Fibroblast of peridontal ligament (primary cell): ENCODE data around the gene PHF20.
A peak's percentile ranks its signal among the peaks of the same experiment; 100 is the strongest.
"Not testable (repeated sequence)": the region's sequence is repeated elsewhere in the genome, so short reads cannot be mapped to it uniquely, and the experiment has no call there.

Experiments
- DNase-seq: peaks from one replicate; pipeline ENCODE4 v3.0.0-alpha.2; 2010; ENCODE audit errors: extremely low read depth

PHF20 gene

DNA sequence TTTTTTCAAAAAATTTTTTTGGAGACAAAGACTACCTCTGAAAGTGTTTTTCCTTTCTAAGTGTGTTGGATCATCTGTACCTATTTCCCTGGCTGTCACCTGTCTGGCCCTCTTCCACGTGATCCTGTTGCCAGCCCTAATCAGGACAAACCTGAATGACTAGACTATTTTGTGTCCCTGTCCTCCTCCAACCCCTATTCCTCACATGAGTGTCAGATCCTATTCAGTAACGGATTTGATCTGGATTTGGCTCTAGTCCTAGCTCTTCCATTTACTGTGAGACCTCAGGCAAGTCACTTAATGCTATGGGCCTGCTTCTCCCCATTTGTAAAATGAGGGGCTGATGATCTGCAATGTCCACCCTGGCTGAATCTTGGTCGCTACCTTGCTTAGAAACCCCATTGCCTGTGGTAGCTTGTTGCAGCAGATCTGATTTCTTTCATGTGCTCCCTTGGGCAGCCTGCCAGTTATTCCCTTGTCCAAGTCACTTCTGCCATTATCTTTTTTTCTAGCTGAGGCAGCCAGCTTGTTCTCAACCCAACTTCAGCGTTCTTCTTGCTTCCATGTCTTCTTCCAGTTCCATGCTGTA lies 4.8 kb downstream of the PHF20 start:
- DNase-seq = peak; percentile 58

DNA sequence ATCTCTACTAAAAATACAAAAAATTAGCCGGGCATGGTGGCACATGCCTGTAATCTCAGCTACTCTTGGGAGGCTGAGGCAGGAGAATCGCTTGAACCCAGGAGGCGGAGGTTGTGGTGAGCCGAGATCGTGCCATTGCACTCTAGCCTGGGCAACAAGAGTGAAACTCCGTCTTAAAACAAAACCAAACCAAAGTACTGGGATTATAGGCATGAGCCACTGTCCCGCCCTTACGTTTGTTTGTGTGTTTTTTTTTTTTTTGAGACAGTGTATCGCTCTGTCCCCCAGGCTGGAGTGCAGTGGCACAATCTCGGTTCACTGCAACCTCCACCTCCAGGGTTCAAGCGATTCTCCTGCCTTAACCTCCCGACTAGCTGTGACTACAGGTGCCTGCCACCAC lies 12.0 kb downstream of the PHF20 start:
- DNase-seq = not testable (repeated sequence)

DNA sequence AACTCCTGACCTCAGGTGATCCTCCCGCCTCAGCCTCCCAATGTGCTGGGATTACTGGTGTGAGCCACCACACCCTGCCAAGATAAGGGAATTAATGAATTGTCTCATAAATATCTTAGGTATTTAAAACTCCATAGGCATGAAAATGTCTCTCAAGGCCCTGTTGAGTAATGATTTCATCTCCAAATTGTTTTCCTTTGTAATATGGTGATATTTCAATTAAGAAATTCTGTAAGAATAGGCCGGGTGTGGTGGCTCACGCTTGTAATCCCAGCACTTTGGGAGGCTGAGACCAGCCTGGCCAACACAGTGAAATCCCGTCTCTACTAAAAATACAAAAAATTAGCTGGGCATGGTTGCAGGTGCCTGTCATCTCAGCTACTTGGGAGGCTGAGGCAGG lies 13.7 kb downstream of the PHF20 start:
- DNase-seq = not testable (repeated sequence)

DNA sequence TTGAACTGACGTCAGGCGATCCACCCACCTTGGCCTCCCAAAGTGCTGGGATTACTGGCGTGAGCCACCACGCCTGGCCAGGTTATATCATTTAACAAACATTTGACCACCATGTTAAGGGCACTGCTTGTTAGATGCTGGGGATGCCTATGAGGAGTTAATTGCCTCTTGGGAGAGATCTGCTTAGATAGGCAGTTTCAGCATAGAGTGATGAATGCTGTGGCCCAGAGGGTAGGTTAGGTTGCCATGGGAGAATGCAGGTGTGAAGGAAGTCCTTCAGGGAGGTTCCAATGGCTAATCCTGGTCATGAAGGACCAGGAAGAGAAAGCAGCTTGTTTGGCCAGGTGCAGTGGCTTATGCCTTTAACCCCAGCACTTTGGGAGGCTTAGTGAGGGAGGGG lies 17.0 kb downstream of the PHF20 start:
- DNase-seq = no peak

DNA sequence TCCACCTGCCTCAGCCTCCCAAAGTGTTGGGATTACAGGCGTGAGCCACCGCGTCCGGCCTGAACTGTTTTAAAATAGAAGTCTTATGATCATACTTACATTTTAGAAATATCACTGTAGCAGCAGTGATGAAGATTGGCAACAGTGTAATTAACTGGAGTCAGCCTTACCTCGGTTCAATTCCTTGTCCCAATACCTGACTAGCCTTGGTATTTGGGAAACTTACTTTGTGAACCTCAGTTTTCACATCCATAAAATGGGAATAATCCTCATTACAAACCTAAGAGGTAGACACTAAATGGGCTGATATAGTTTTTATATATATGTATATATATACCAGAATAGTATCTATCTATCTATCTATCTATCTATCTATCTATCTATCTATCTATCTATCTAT lies 19.3 kb downstream of the PHF20 start:
- DNase-seq = no peak

DNA sequence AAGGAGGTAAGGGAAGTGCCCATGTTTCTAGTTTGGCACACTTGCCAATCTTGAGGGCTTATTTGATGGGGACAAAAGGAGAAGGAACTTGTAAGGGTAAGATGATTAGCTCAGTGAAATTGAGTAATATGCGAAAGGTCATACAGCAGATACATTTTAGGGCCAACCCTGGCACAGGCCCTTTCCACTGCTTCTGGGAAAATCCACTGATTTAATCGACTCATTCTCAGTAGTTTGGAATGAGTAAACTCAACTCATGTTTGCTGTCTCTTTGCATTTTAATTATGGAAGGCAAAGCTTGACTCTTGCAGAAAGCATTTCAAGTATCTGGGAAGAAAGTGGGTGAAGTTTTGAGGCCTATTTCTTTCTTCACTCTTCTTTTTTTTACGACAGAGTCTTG lies 20.0 kb downstream of the PHF20 start:
- DNase-seq = peak; percentile 96

DNA sequence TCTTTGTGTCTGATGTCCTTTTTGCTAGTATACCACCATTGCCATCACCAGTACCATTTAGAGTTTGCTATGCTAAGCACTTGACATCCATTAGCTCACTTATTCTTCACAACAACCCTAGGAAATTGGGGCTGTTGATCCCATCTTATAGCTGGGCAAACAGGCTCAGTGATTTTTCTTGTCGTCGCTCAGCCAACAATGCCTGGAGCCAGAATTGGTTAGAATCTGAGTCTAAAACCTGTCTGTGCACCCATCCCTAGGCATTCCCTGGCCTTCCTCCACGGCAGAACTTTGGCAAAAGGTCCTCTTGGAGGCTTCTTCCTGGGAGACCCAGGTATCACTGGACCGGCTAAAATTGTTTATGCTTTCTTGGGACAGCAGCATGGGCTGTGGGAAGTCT lies 20.9 kb downstream of the PHF20 start:
- no peak for DNase-seq

DNA sequence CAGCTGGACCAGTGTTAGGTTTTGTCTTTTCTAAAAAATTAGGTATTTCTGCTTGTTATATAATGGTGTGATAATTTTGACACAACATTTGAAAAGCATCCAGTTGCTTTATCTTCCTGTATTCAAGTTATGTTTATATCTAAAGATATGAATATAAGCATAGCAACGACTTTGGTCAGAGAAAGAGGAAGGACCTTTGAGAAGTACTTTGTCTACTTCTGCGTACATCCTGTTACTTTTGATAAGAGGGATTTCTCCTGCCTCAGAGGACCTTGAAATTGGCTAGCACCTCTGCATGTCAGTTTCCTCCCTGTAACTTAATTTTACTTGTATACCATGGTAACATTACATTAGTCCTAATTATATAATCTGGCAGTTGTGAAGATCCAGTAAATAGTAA lies 24.8 kb downstream of the PHF20 start:
- no peak for DNase-seq

DNA sequence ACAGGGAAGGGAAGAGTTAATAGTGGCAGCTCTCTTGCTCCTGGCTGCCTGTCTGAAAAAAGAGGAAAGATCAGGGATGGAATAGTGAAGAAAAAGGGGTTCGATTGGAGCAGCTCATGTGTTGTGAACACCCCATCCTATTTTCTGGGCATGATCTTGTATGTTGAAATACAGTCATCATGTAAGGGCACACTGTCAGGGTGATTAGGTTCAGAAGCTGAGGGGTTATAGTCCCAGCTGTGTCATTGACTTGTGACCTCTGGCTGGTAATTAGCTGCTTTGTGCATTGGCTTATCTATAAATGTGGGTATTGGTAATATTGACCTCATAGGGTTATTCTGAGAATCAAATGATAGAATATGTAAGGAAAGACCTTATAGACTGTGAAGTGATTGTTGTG lies 30.1 kb downstream of the PHF20 start:
- no peak for DNase-seq

DNA sequence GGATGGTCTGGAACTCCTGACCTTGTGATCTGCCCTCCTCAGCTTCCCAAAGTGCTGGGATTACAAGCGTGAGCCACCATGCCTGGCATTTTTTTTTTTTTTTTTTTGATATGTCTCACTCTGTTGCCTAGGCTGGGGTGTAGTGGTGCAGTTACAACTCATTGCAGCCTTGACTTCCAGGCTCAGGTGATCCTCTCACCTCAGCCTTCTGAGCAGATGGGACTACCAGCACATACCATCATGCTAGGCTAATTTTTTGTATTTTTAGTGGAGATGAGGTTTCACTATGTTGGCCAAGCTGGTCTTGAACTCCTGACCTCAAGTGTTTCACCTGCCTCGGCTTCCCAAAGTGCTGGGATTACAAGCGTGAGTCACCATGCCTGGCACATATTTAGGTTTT lies 34.3 kb downstream of the PHF20 start:
- no peak for DNase-seq

DNA sequence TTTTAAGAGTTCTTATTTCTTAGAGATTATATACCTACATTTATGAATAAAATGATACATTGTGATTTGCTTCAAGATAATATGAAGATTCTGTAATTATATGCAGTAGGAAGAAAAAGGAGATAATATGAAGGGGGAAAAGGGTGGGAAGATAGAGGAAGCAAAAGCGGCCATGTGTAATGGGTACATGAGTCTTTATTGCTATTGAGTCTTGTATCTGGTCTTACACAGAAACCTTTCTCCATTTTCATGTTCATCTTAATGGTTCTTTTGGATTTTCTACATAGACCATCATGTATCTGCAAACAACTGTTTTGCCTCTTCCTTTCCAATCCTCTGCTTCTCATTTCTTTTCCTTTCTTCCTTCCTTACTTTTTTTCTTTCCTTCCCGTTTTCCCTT lies 36.1 kb downstream of the PHF20 start:
- no peak for DNase-seq

DNA sequence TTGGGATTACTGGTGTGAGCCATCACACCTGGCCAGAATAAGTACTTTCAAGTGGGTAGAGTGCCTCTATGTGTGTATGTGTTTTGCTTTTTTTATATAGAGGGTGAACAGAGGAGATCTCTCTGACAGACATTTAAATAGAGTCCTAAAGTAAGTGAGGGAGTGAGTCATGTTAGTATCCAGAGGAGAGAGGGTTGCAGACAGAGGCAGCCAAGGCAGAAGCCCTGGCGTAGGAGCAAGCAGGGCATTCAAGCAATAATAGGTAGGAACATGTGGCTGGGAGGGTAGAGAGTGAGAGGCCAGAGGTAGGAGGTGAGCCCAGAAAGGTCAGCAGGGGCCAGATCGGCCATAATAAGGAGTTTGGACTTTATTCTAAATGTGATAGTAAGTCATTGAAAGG lies 48.9 kb downstream of the PHF20 start:
- peak; percentile 36 for DNase-seq

DNA sequence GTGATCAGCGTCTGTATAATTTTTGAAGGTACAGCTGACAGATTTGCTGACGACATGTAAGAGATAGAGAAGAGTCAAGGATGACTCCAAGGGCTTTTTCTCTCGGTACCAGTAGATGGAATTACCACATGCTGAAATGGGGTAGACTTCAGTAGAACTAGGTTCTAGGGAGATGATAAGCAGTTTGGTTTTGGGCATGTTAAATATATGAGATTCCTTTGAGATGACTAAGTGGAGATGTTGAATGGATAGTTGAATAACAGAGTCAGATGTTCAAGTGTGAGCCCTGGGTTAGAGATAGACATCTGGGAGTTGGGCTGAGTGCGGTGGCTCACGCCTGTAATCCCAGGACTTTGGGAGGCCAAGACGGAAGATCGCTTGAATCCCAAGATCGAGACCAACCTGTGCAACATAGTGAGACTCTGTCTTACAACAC lies 50.0 kb downstream of the PHF20 start:
- peak; percentile 75 for DNase-seq

DNA sequence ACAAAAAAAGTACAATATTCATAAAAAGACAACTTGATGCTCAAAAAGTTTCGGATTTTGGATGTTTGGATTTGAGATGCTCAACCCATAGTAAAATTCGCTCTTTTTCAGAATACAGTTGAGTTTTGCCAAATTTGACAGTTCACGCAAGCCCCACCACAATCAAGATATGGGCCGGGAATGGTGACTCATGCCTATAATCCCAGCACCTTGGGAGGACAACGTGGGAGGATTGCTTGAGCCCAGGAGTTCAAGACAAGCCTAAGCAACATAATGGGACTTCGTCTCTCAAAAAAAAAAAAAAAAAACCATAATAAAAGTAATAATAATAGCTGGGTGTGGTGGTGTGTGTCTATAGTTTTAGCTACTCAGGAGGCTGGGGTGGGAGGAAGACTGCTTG lies 51.3 kb downstream of the PHF20 start:
- DNase-seq = no peak

DNA sequence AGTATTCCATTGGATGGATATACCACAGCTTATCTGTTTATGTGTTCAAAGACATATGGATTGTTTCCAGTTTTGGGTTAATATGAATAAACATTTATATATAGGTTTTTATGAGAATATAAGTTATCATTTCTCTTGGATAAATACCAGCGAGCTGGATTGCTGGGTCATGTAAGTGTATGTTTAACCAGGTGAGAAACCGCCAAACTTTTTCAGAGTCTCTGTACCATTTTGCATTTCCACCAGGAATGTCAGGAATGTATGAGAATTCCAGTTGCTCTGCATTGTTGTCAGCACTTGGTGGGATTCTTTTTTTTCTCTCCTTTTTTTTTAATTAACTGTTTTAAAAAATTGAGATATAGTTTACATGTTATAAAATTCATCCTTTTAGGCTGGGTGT lies 52.1 kb downstream of the PHF20 start:
- DNase-seq = no peak

DNA sequence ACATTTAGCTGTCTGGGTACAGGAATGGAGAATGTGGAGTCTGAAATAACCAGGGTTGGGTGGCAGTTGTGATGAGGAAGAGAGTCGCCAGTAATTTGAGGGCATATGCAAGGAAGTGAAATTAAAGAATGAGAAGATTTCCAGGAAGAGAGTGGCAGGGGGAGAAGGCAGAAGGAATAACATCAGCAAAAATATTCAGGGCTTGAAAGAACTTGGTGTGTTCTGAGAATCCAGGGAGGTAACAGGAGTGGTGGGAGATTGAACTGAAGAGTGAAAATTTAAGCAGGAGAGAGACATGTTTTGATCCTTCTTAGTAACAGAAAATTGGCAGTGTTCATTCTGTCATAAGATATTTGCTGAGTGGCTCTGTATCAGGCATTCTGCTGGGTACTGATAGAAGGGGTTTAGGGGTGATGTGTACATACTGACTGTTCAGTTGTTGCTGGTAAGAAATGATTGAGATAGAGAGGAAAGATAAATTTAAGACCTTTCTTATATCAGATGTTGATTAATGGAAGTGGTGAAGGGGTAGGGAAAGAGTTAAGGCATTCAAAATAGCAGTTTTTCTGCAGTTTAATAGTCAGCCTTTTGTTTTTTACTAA lies 54.7 kb downstream of the PHF20 start:
- DNase-seq = no peak

DNA sequence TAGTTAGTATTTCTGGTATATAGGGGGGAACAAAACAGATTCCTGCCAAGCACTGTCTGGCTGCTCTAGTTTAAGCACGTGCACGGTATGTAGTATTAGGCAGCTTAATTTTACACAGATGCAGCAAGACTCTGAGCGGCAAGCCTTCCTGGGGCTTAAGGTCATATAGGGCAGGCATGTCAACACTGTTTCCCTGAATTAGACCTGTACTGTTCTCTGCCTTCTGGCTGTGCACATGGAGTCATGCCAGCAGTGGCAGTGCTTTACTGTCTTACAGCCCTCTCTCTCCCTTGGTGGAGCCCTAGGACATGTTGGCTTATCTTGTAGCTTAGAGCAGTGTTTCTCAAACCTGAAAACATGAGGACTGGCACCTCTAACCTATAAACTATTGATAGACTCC lies 56.6 kb downstream of the PHF20 start:
- no peak for DNase-seq

DNA sequence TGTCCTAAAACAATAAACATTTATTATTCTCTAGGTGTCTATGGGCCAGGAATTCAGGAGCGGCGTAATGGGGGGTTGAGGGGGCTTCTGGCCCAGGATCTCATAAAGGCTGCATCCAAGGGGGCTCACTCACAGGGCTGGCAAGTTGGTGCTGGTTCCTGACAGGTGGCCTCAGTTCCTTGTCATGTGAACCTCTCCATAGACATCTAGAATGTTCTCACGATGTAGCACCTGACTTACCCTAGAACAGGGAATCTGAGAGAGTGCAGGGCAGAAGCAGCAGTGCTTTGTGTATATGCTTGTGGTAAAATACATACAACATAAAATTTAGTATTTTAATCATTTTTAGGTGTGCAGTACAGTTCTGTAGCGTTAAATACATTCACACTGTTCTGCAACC lies 57.1 kb downstream of the PHF20 start:
- DNase-seq = no peak

DNA sequence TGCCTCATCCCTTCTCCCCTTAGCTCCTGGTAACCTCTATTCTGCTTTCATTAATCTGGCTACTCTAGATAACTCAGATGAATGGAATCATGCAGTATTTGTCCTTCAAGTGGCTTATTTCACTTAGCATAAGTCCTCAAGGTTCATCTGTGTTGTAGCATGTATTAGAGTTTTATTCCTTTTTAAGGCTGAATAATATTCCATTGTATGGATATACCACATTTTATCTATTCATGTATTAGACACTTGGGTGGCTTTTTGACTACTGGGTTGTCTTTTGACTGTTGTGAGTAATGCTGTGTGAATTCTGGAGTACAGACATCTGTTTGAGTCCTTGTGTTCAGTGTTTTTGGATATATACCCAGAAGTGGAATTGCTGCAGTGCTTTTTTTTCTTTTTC lies 58.4 kb downstream of the PHF20 start:
- DNase-seq = no peak

DNA sequence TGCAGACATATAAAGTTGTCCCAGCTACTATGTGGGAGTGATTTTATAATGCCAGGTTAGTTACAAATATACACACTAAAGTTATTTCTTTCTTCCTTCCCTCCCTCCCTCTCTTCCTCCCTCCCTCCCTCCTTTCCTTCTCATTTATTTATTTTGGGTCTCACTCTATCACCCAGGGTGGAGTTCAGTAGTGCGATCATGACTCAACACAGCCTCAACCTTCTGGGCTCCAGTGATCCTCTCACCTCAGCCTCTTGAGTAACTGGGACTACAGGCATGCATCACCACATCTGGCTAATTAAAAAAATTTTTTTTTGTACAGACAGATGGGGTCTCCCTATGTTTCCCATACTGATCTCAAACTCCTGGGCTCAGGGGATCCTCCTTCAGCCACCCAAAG lies 59.2 kb downstream of the PHF20 start:
- DNase-seq = peak; percentile 43

DNA sequence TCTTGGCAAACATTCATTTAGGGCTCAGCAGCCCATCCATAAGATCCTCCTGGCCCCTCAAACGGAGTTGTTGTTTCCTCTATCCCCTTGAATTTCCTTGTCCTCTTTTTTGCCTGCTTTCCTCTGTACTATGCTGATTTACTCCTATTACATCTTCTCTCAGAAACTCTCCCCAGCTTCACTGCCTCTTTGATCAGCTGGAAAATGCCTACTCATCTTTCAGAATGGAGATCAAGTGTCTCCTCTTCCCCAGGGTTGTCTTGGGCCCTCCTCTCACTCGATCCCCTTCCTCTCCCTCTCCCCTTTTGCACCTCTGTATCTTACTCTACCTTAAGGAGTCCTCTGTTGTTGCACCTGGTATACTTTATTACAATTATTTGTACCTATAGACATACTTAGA lies 60.2 kb downstream of the PHF20 start:
- no peak for DNase-seq

DNA sequence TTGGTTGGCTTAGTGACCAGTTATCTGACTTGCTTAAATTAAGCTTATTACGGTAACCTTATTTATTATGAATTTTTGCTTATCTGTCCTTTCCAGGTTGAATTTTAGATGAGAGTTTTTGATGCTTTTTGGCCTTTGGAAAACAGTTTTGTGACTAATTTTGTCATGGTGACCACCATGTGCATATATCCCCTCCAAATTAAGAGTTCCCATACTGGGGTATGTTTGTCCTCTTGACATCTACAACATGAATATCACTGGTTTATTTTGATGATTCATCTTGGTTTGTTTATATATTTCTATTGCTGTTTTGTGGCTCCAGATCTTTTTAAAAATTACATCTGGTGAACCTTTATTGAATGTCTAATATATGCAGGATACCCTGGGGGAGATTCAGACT lies 61.4 kb downstream of the PHF20 start:
- DNase-seq = peak; percentile 19

DNA sequence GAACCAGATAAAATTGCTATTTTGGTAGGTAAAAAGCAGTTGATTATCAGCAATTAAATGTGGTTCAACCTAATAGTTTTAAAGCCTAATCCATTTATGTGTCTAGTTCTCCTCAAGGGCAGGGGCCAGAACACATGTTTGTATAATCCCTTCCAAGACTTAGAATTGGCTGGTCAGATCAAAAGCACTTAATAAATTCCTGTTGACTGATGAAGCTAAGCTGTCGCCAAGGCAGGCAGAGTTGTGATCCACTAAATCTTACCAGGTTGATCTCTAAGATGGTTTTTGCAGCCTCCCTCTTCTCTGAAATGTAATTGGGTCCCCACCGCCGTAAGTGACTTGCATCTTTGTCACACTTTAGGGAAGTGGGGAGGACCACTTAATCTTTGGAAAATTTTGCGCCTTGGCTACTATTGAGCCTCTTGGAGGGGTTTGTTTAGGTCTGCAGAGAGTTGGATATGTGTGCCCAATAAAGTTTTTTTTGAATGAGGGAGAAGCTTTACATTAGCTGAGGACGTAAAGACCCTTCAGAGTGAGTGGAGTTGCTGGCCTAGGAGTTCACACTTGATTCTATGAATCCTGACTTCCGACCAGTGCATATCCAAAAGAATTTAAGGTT lies 65.9 kb downstream of the PHF20 start:
- no peak for DNase-seq

DNA sequence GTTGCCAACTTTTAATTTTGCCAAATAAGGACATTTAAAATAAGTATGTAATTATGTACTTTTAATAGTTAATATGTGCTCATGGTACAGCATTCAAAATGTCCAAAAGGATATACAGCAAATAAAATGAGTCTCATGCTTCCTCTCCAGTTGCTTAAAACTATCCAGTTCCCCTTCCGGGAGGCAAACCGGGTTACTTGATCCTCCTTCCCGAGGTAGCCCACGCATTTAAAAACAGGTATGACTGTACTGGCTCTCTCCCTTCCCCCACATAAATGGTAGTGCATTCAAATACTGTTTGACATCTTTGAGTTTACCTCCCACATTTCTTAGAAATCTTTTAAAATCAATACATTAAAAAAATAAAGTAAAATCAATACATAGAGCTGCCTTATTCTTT lies 66.4 kb downstream of the PHF20 start:
- DNase-seq = no peak
